HUDEP-2 (cell line): Measurements from ENCODE around the gene RNF207.

Experiments used
- DNase-seq, 76 experiments: peaks; one replicate each; lab custom pipeline; 2025; ENCODE audit not compliant: unreplicated experiment in 76 of 76; lab: John Stamatoyannopoulos, UW

RNF207 gene

GRCh38 chr1:6205849-6206519 is at the start of gene RNF207:
Gene RNF207, plus strand, starts transcription at chr1:6206119. Its CDS starts 417 bp downstream, at chr1:6206536.
- peak in 18 of 76 experiments; percentile 12 to 55 (median 34) for DNase-seq

- DNase-seq: no peak
These were observed 48.8 kb upstream of the RNF207 start for GRCh38 chr1:6157132-6157527.

GRCh38 chr1:6157528-6158174 is 48.3 kb upstream of the RNF207 start:
- no peak for DNase-seq

GRCh38 chr1:6158181-6158580 is 47.7 kb upstream of the RNF207 start:
- DNase-seq: no peak

DNA sequence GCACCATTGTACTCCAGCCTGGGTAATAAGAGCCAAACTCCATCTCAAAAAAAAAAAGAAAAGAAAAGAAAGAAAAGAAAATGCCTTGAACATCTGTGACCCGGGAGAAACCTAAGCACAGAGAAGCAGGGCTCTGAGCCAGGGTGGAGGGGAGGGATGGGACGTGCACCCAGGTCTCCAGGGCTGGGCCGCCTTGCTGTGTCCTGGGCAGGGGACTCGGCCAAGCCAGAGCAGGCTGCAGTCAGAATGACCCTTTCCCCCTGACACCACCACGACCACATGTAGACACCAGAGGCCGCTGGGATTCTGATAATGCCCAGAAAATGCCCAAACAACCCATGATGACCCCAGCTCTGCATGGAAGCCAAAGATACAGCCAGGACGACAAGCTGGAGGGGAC is 43.6 kb upstream of the RNF207 start:
- no peak for DNase-seq

GRCh38 chr1:6162773-6163172 is 43.1 kb upstream of the RNF207 start:
- DNase-seq: no peak

- DNase-seq: no peak
These were observed 42.5 kb upstream of the RNF207 start for GRCh38 chr1:6163191-6163972.

- DNase-seq: no peak
These were observed 41.8 kb upstream of the RNF207 start for GRCh38 chr1:6163973-6164617.

- DNase-seq: no peak
These were observed 40.9 kb upstream of the RNF207 start for GRCh38 chr1:6165027-6165426.

DNA sequence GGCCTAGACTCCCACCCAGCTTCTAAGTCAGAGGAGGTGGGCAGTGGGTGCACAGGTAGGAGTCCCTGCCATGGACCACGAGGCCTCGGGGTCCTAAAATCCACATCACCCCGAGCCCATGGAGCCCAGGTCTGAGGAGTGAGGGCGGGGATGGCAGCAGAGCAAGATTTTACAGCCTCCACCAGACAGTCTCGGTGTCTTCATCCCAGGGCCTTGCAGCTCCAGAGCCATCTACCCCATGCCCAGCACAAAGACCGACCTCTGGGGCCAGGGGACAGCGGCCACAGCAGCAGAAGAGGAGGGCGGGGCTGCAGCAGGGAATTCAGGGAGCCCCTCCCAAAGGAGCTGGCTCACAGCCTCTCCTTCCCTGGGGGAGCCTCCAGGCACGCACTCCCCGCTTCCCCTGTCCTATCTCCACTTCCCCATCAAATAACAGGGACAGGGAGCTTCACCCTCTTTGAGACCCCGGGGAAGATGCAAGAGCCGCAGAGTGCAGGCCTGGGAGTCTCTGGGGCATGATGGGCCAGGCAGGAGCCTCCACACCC is 40.4 kb upstream of the RNF207 start:
- DNase-seq: no peak

DNA sequence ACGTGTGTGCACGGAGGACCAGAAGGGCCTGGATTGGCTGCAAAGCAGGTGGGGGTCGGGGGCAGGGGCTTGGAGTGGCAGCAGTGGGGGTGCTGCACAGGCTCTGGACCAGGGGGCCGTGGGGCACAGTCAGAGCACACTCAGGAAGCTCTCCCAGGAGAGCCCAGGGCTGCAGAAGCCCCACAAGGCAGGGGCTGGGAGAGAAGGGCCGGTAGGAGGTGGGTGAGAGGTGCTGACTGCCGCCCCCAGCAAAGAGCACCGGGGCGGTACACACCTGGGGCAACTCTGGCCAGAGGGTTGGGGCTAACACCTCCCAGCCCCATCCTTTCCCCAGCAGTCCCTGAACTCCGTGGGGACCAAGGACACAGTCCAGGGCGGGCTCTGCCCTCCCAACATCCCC is 39.7 kb upstream of the RNF207 start:
- no peak for DNase-seq

GRCh38 chr1:6166655-6167390 is 39.1 kb upstream of the RNF207 start:
- no peak for DNase-seq

DNA sequence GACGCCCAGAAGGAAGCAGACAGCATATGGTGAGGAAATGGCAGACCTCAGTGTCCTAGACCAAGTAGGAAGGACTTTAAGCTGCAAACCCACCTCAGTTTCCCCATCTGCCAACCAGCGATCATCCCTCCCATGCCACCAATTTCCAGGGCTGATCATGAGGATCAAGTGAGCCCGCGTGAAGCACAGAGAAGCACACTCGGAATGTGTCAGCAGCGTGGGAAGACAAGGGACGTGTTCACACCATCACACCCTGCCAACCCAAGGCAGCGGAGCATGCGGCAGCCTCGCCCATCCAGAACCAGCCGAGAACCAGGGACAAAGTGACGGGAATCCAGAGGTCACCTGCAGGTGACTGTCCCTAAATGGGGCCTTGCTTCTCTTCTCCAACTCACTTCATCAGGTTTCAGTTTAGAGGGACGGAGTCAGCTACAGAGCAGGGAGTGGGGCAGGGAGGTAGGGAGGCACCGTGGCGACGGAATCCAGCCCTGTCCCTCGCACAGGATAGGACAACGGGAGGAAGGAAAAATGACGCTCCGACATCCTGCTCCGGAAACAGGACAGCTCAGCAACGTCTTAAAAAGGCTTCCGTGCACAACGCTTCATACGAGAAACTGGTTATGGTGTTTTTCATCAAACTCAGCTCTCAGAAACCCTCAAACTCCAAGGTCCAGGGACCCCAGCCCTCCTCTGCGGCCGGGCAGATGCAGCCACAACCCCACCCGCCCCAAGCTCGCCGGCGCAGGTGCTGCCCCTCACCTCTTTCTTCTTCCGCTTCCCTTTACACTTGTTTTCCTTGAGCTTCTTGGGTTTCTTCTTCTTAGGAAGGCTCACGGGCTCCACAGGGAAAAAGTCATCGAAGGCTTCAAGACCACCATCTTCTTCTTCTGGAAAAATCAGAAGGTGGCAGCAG is 38.3 kb upstream of the RNF207 start:
- no peak for DNase-seq

DNA sequence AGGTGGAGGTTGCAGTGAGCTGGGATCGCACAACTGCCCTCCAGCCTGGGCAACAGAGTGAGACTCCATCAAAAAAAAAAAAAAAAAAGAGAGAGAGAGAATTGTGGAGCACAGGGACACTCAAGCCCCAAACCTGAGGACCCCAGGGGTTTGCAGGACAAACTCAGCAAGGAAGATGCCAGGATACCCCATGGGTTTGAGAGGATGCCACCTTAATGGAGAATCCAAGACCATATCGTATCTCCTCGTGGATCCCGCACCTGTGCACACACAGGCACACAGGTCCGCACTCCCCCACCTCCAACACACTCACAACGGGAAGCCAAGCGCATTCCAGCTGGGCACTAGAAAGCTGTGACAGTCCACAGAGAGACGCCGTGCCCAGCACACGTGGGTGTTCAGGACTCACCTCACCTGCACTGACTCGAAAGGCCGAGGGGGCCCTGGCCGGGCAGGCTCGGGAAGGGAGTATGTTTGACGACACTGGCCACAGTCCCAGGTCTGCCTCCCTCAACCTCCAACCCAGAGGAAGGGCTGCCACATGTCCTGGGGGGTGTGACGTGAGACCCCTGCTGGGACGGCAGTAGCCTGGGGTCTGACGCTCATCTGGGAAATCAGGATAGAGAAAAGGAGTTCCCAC is 36.9 kb upstream of the RNF207 start:
- no peak for DNase-seq

GRCh38 chr1:6170116-6170741 is 35.7 kb upstream of the RNF207 start:
- DNase-seq: no peak

GRCh38 chr1:6170742-6171201 is 35.1 kb upstream of the RNF207 start:
- DNase-seq: peak in 19 of 76 experiments; percentile 8 to 47 (median 25)

- peak in 17 of 76 experiments; percentile 5 to 40 (median 24) for DNase-seq
These were observed 34.3 kb upstream of the RNF207 start for GRCh38 chr1:6171548-6172124.

DNA sequence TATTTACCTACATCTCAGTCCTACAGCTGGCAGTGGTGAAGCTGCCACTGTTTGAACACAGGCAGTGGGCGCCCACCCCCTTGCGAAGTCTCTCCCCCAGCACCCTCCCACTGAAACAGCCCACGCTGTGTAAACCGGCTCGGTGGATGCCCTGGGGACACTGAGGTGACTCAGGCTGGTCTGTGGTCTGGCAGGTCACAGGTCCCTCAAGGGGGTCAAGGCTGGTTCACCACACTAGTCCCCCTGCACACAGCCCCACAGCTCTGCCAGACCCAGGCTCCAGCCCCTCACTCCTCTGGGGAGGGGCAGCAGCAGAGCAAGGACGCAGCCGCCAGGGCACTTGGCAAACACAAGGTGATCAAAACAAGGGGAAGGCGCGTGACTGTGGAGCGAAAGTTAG is 33.4 kb upstream of the RNF207 start:
- no peak for DNase-seq
